GM18909 (cell line): ENCODE results near the gene SPATA7.

Source experiments
- ATAC-seq: cut with Tn5 transposase; IDR thresholded peaks from one replicate; pipeline ENCODE4 v1.9.1; 2021; ENCODE audit warnings: mild to moderate bottlenecking; ENCODE audit not compliant: unreplicated experiment, poor library complexity

Gene SPATA7

DNA sequence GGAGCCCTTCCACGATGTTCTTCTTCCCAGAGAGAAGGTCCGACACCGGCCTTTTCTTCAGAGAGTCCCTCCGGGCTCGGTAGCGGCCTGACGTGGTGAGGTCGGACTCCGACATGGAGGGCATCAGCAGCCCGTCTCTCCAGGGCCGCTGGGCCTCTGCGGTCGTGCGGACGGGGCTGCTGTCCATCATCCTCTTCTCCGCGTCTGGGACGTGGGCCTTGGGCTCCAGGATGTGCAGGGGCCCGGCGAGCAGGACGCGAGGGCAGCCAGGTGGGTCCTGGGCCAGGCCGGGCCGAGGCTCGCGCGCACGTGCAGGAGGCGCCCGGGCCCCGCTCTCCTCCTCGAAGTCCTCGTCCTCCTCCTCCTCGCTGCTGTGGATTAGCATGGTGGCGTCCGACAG lies 93.5 kb downstream of the SPATA7 start:
- no peak for ATAC-seq

GRCh38 chr14:88479574-88479987 lies 94.1 kb downstream of the SPATA7 start:
- ATAC-seq = no peak

- no peak for ATAC-seq
Observed at GRCh38 chr14:88481059-88481458, 95.6 kb downstream of the SPATA7 start.

GRCh38 chr14:88481794-88482193 lies 96.3 kb downstream of the SPATA7 start:
- no peak for ATAC-seq

DNA sequence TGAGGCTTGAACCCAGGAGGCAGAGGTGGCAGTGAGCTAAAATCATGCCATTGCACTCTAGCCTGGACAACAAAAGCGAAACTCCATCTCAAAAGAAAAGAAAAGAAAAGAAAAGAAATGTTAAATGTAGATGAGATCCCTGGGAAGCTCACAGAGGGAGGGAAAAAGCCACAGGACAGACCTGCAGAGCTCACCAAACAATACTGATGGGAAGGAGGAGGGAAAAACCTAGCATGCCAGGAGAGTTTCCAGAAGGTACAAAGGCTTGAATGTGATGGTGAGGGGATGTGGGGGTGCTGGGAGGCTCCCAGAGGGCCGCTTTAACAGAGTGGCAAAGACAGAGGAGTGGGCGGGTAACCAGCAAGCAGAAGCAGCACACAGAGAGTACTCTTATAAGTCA lies 97.1 kb downstream of the SPATA7 start:
- no peak for ATAC-seq
